ENCODE results near the gene CNKSR1.

CNKSR1 gene

GRCh38 chr1:26161415-26162219, 15.7 kb upstream of the CNKSR1 start:
- DNase-seq: peak; percentile 50

GRCh38 chr1:26162220-26162709, 15.0 kb upstream of the CNKSR1 start:
- no peak for DNase-seq

- no peak for DNase-seq
Observed at GRCh38 chr1:26163684-26164035, 13.6 kb upstream of the CNKSR1 start.

GRCh38 chr1:26164036-26164860, 13.0 kb upstream of the CNKSR1 start:
- DNase-seq: peak; percentile 50

GRCh38 chr1:26164861-26165842, 12.1 kb upstream of the CNKSR1 start:
- no peak for DNase-seq

GRCh38 chr1:26166719-26167281, 10.5 kb upstream of the CNKSR1 start:
- DNase-seq: peak; percentile 20

- no peak for DNase-seq
Observed at GRCh38 chr1:26168410-26169197, 8.7 kb upstream of the CNKSR1 start, which contains the start of gene C1orf232. TSS of gene C1orf232 (minus strand) at chr1:26168963. CDS start at chr1:26168499, 464 bp downstream.

- no peak for DNase-seq
Observed at GRCh38 chr1:26169198-26169554, 8.1 kb upstream of the CNKSR1 start.

GRCh38 chr1:26169669-26170471, 7.4 kb upstream of the CNKSR1 start, which contains the start of gene ZNF593:
TSS of gene ZNF593 (plus strand) at chr1:26169908. CDS start at chr1:26169984, 76 bp downstream.
- peak; percentile 95 for DNase-seq

- no peak for DNase-seq
Observed at GRCh38 chr1:26170472-26170821, 6.8 kb upstream of the CNKSR1 start.

GRCh38 chr1:26171084-26172072, 5.9 kb upstream of the CNKSR1 start, which contains the start of gene ZNF593OS:
TSS of gene ZNF593OS (minus strand) at chr1:26171832. CDS start at chr1:26171661, 171 bp downstream.
- DNase-seq: no peak

- DNase-seq: no peak
Observed at GRCh38 chr1:26175346-26175745, 1.9 kb upstream of the CNKSR1 start.

GRCh38 chr1:26180010-26180506, 2.8 kb downstream of the CNKSR1 start:
- DNase-seq: no peak

- no peak for DNase-seq
Observed at GRCh38 chr1:26181586-26182382, 4.5 kb downstream of the CNKSR1 start.

GRCh38 chr1:26182383-26182696, 5.0 kb downstream of the CNKSR1 start:
- no peak for DNase-seq

GRCh38 chr1:26184086-26184485, 6.8 kb downstream of the CNKSR1 start:
- no peak for DNase-seq

- no peak for DNase-seq
Observed at GRCh38 chr1:26184883-26185282, 7.6 kb downstream of the CNKSR1 start.

GRCh38 chr1:26187882-26188281, 10.6 kb downstream of the CNKSR1 start:
- no peak for DNase-seq
